H1 (cell line): ENCODE results near the gene SLC39A13. TPM values are rescaled to one million over a fixed set of nuclear protein-coding genes. Genes with fewer than 3 reads are reported as not detected.
A peak's percentile ranks its signal among the peaks of the same experiment; 100 is the strongest.

Experiments used
- CTCF ChIA-PET: fragments of 300-600 bp; sonication (Branson Sonifier 250); formaldehyde crosslinking; loops from one replicate; lab custom pipeline; 2021; ENCODE audit not compliant: partially characterized antibody; lab: Charles Lee
- POLR2A ChIA-PET: fragments of 300-600 bp; sonication (Branson Sonifier 250); formaldehyde crosslinking; loops from one replicate; lab custom pipeline; 2021; ENCODE audit warnings: inconsistent platforms; ENCODE audit not compliant: partially characterized antibody; lab: Charles Lee
- DNase-seq, 2 experiments: peaks; one replicate each; pipeline versions ENCODE4 v3.0.0 to v3.0.0-alpha.2; 2010 to 2022; ENCODE audit warnings: low spot score in 2 of 2, low read depth in 1 of 2, mixed read lengths in 1 of 2
- FAIRE-seq: peaks from 2 replicates; lab custom pipeline; 2011; peaks lifted over from hg19 to GRCh38; lab: Jason Lieb, UNC
- H2AFZ ChIP-seq: 2 replicates; pipeline ENCODE4 v1.8.1; 2012; ENCODE audit warnings: low read length, inconsistent platforms
- H2AK5ac ChIP-seq: 2 replicates; pipeline ENCODE4 v1.6.1; 2013; ENCODE audit warnings: low read depth, low read length
- H2BK120ac ChIP-seq: replicated peaks from 2 replicates; pipeline ENCODE3; 2013; ENCODE audit warnings: low read depth, low read length, inconsistent platforms
- H2BK12ac ChIP-seq: 2 replicates; pipeline ENCODE4 v1.6.1; 2013; ENCODE audit warnings: low read depth, low read length
- H2BK15ac ChIP-seq: 2 replicates; pipeline ENCODE4 v1.6.1; 2013; ENCODE audit warnings: low read length
- H2BK20ac ChIP-seq: 2 replicates; pipeline ENCODE4 v1.6.1; 2013; ENCODE audit warnings: low read length
- H2BK5ac ChIP-seq: 2 replicates; pipeline ENCODE4 v1.6.1; 2013; ENCODE audit warnings: low read depth, low read length
- H3K14ac ChIP-seq: 2 replicates; pipeline ENCODE4 v1.6.1; 2013; ENCODE audit warnings: inconsistent platforms; ENCODE audit not compliant: insufficient read length
- H3K18ac ChIP-seq: 2 replicates; pipeline ENCODE4 v1.6.1; 2013; ENCODE audit warnings: low read length; ENCODE audit errors: extremely low read depth
- H3K23ac ChIP-seq: 2 replicates; pipeline ENCODE4 v1.6.1; 2013; ENCODE audit warnings: inconsistent platforms; ENCODE audit not compliant: insufficient read length
- H3K23me2 ChIP-seq: 2 replicates; pipeline ENCODE4 v1.6.1; 2013; ENCODE audit warnings: low read depth, low read length
- H3K27ac ChIP-seq: 2 replicates; pipeline ENCODE4 v1.6.1; 2011; ENCODE audit warnings: low read depth, low read length, inconsistent platforms
- H3K27me3 ChIP-seq, 4 experiments: replicated peaks in 1 of 4; 1 replicate in 1 of 4; 2 replicates in 3 of 4; pipeline versions ENCODE4 v1.6.1 to v1.8.1; 2011 to 2013; ENCODE audit warnings: low read length in 3 of 4, mild to moderate bottlenecking in 3 of 4, inconsistent platforms in 2 of 4, mixed read lengths in 2 of 4, moderate library complexity in 1 of 4; ENCODE audit not compliant: control insufficient read depth in 3 of 4, insufficient read depth in 3 of 4; ENCODE audit errors: extremely low read depth in 1 of 4
- H3K36me3 ChIP-seq, 4 experiments: 2 replicates each; pipeline versions ENCODE4 v1.6.1 to v1.8.1; 2011 to 2013; ENCODE audit warnings: mild to moderate bottlenecking in 4 of 4, low read length in 3 of 4, moderate library complexity in 2 of 4, control low read depth in 1 of 4, inconsistent platforms in 1 of 4; ENCODE audit not compliant: insufficient read depth in 4 of 4, control insufficient read depth in 2 of 4
- H3K4ac ChIP-seq: replicated peaks from 2 replicates; pipeline ENCODE3; 2013; ENCODE audit warnings: low read length, low read depth, mixed read lengths, inconsistent platforms; ENCODE audit not compliant: insufficient read length
- H3K4me1 ChIP-seq, 4 experiments: replicated peaks in 1 of 4; 1 replicate in 1 of 4; 2 replicates in 3 of 4; pipeline versions ENCODE4 v1.6.1 to v1.8.1; 2011 to 2013; ENCODE audit warnings: low read length in 3 of 4, inconsistent platforms in 2 of 4, mixed read lengths in 1 of 4; ENCODE audit not compliant: insufficient read depth in 4 of 4, control insufficient read depth in 3 of 4
- H3K4me2 ChIP-seq, 2 experiments: 2 replicates each; pipeline versions ENCODE4 v1.6.1 to v1.8.1; 2011 to 2013; ENCODE audit warnings: low read depth in 2 of 2, low read length in 2 of 2, control low read depth in 1 of 2, inconsistent platforms in 1 of 2, mild to moderate bottlenecking in 1 of 2; ENCODE audit not compliant: insufficient read depth in 1 of 2
- H3K4me3 ChIP-seq, 4 experiments: fragments of 200-600, 300-600 bp in 1 of 4; sonication (generic), shearing (Covaris generic), sonication (Bioruptor Twin) in 1 of 4; 2 replicates each; pipeline versions ENCODE4 v1.5.1 to v1.8.1; 2011 to 2016; ENCODE audit warnings: low read length in 4 of 4, low read depth in 3 of 4, control low read depth in 2 of 4, inconsistent platforms in 2 of 4, mild to moderate bottlenecking in 2 of 4, mixed read lengths in 1 of 4, moderate library complexity in 1 of 4; ENCODE audit not compliant: insufficient read depth in 2 of 4; ENCODE audit errors: extremely low read depth in 1 of 4
- H3K56ac ChIP-seq: replicated peaks from 2 replicates; pipeline ENCODE3; 2013; ENCODE audit warnings: low read depth, mild to moderate bottlenecking, mixed read lengths, low read length, inconsistent platforms; ENCODE audit not compliant: insufficient read length
- H3K79me1 ChIP-seq: 2 replicates; pipeline ENCODE4 v1.6.1; 2013; ENCODE audit warnings: low read depth, low read length, control low read depth
- H3K79me2 ChIP-seq, 2 experiments: 2 replicates each; pipeline versions ENCODE4 v1.6.1 to v1.8.1; 2012 to 2013; ENCODE audit warnings: low read length in 2 of 2, mild to moderate bottlenecking in 2 of 2, inconsistent platforms in 1 of 2; ENCODE audit not compliant: insufficient read depth in 2 of 2, control insufficient read depth in 1 of 2
- H3K9ac ChIP-seq, 4 experiments: replicated peaks in 1 of 4; 1 replicate in 1 of 4; 2 replicates in 3 of 4; pipeline versions ENCODE4 v1.6.1 to v1.8.1; 2011 to 2013; ENCODE audit warnings: low read depth in 3 of 4, low read length in 3 of 4, control low read depth in 2 of 4, mild to moderate bottlenecking in 2 of 4, moderate library complexity in 2 of 4, inconsistent platforms in 1 of 4; ENCODE audit errors: extremely low read depth in 1 of 4
- H3K9me3 ChIP-seq, 2 experiments: 2 replicates each; pipeline versions ENCODE4 v1.6.1 to v1.8.1; 2012 to 2013; ENCODE audit warnings: mild to moderate bottlenecking in 2 of 2, moderate library complexity in 2 of 2, control low read depth in 1 of 2, inconsistent platforms in 1 of 2, low read depth in 1 of 2, low read length in 1 of 2, mixed read lengths in 1 of 2; ENCODE audit not compliant: insufficient read depth in 2 of 2
- H4K20me1 ChIP-seq, 2 experiments: replicated peaks in 1 of 2; 2 replicates each; pipeline versions ENCODE3 to v1.8.1; 2011 to 2013; ENCODE audit warnings: inconsistent platforms in 2 of 2, low read length in 2 of 2, mild to moderate bottlenecking in 1 of 2; ENCODE audit not compliant: insufficient read depth in 2 of 2, control insufficient read depth in 1 of 2
- H4K5ac ChIP-seq: 2 replicates; pipeline ENCODE4 v1.6.1; 2013; ENCODE audit warnings: low read length, low read depth, mixed read lengths, inconsistent platforms; ENCODE audit not compliant: insufficient read length
- H4K8ac ChIP-seq: 2 replicates; pipeline ENCODE4 v1.8.0; 2013; ENCODE audit warnings: mild to moderate bottlenecking, moderate library complexity, low read length, inconsistent platforms; ENCODE audit not compliant: insufficient read depth; ENCODE audit errors: extremely low read depth
- H4K91ac ChIP-seq: replicated peaks from 2 replicates; pipeline ENCODE3; 2013; ENCODE audit warnings: low read length, mixed read lengths, inconsistent platforms; ENCODE audit not compliant: insufficient read length
- CBX5 ChIP-seq: fragments of 300-800, 300-1000 bp; sonication (generic); IDR thresholded peaks from 2 replicates; pipeline ENCODE4 v1.7.1; 2016; ENCODE audit warnings: antibody characterized with exemption, low read length, low read depth
- E2F6 ChIP-seq: IDR thresholded peaks from 2 replicates; pipeline ENCODE4 v1.6.1; 2012; ENCODE audit warnings: inconsistent platforms
- EGR1 ChIP-seq: IDR thresholded peaks from 2 replicates; pipeline ENCODE4 v1.6.1; 2011; ENCODE audit warnings: low read depth, low read length, borderline replicate concordance
- GTF2F1 ChIP-seq: IDR thresholded peaks from 2 replicates; pipeline ENCODE4 v1.6.1; 2012; ENCODE audit warnings: low read depth, low read length, improper control_type of control experiment, borderline replicate concordance
- JUND ChIP-seq: IDR thresholded peaks from 2 replicates; pipeline ENCODE4 v1.6.1; 2011; ENCODE audit warnings: mild to moderate bottlenecking, improper control_type of control experiment, low read length
- NRF1 ChIP-seq: IDR thresholded peaks from 2 replicates; pipeline ENCODE4 v1.6.1; 2011; ENCODE audit warnings: mild to moderate bottlenecking, low read depth, low read length, improper control_type of control experiment
- RAD21 ChIP-seq, 2 experiments: IDR thresholded peaks in 1 of 2; conservative IDR thresholded peaks in 1 of 2; 2 replicates each; pipeline ENCODE4 v1.6.1; 2011; ENCODE audit warnings: low read depth in 2 of 2, low read length in 2 of 2, improper control_type of control experiment in 1 of 2, inconsistent platforms in 1 of 2, mild to moderate bottlenecking in 1 of 2, moderate library complexity in 1 of 2
- RFX5 ChIP-seq: IDR thresholded peaks from 2 replicates; pipeline ENCODE4 v1.6.1; 2011; ENCODE audit warnings: low read depth, low read length, improper control_type of control experiment, borderline replicate concordance
- SP1 ChIP-seq: IDR thresholded peaks from 2 replicates; pipeline ENCODE4 v1.6.1; 2011; ENCODE audit warnings: low read depth, low read length
- WGBS, 2 experiments: shearing (Covaris generic) in 1 of 2; methylation state at CpG; one replicate each; pipeline versions ENCODE4 v1.1.6 to v1.1.7; 2013 to 2015; ENCODE audit warnings: low lambda C conversion rate in 2 of 2, mixed read lengths in 2 of 2, inconsistent platforms in 1 of 2, low coverage in 1 of 2, missing lambda C conversion rate in 1 of 2; ENCODE audit not compliant: insufficient replicate concordance in 2 of 2, insufficient coverage in 1 of 2, insufficient read length in 1 of 2; ENCODE audit errors: extremely low coverage in 1 of 2, missing lambda C conversion rate in 1 of 2; 5-methylcytosine and 5-hydroxymethylcytosine counted together
- polyA plus RNA-seq, 7 experiments: library from polyadenylated mRNA; depleted of rRNA in 3 of 7; stranded (reverse) in 5 of 7; unstranded in 2 of 7; fragments of >200 nt in 5 of 7; fragments of 200-250 nt in 2 of 7; gene quantifications; 1 replicate in 5 of 7; 2 replicates in 1 of 7; 4 replicates in 1 of 7; pipeline versions ENCODE4 v1.2.1 to v1.2.3, GENCODE V29; 2011 to 2013; ENCODE audit warnings: missing spikeins in 2 of 7, mixed read lengths in 2 of 7
- total RNA-seq: library from RNA; stranded (reverse); fragmentation: NEBNext Ultra II Directional; extraction: Animal tissue kit (Norgen Biotek cat#: 25700); gene quantifications from 2 replicates; pipeline ENCODE4 v1.2.1, GENCODE V29; 2021

Gene SLC39A13
- total and polyA plus RNA-seq, 2 of the 8 experiments (the other 6 are each of a cell fraction or from before 2014, with no cell fraction given): 23.2 to 30.0 TPM

- H3K56ac ChIP-seq: no peak overlapping the region
- no peaks in the 10 kb centered on the region for H3K27me3 ChIP-seq
- H3K14ac ChIP-seq: no peak overlapping the region
- no peaks in the 10 kb centered on the region for H4K20me1 ChIP-seq
- POLR2A ChIA-PET: interaction anchor here (1.1 kb wide), 1 partner anchor 18 kb away, joined by 3 read pairs; no protein-coding TSS in a partner anchor
- H2BK12ac ChIP-seq: 0 out of 2 replicates have a peak overlapping the region, but pooled peaks have one; percentile 17
- no peak overlapping the region for H2BK120ac ChIP-seq
- H3K23me2 ChIP-seq: peaks cover 6% of the 10 kb centered on the region; the same call in 1 of the 2 replicates
- no peak overlapping the region for H2AFZ ChIP-seq
- no peak overlapping the region for H2BK20ac ChIP-seq
- H3K4ac ChIP-seq: no peak overlapping the region
- H3K9me3 ChIP-seq: no peaks in the 10 kb centered on the region
- no peak overlapping the region for H2AK5ac ChIP-seq
- H2BK15ac ChIP-seq: no peak overlapping the region
- no peak overlapping the region for H3K4me2 ChIP-seq
- no peak overlapping the region for H3K9ac ChIP-seq
- H3K4me1 ChIP-seq: peaks cover 0 to 10% (median 5%) of the 10 kb centered on the region in 4 experiments; a peak in 6 of 7 replicates
- no peaks in the 10 kb centered on the region for H3K79me2 ChIP-seq
- CTCF ChIA-PET: interaction anchor here (0.7 to 10.7 kb wide), 3 partner anchors 12 to 22 kb away, joined by 3 to 78 read pairs (median 3); no protein-coding TSS in a partner anchor
- no peaks in the 10 kb centered on the region for H3K36me3 ChIP-seq
- no peaks in the 10 kb centered on the region for H3K79me1 ChIP-seq
- H3K23ac ChIP-seq: no peak overlapping the region
- H3K18ac ChIP-seq: no peak overlapping the region
- H4K8ac ChIP-seq: 0 out of 2 replicates have a peak overlapping the region, but pooled peaks have one; percentile 2
- H4K91ac ChIP-seq: no peak overlapping the region
- no peak for FAIRE-seq
- H3K27ac ChIP-seq: no peak overlapping the region
- H3K4me3 ChIP-seq: no peak overlapping the region
- no peak overlapping the region for H2BK5ac ChIP-seq
- no peak for DNase-seq
- 85% methylated on average over 18 of the region's 25 CpGs; no CpG with 5 or more reads in 1 of the 2 experiments for WGBS, 2 experiments
- H4K5ac ChIP-seq: no peak overlapping the region
- TF ChIP-seq JUND: no peak
- TF ChIP-seq SP1: no peak
- no peak for TF ChIP-seq RAD21 (IDR thresholded peaks at IDR 0.05 in 1 of 2, conservative IDR thresholded peaks at IDR 0.05 in 1 of 2; ENCODE audit: low read depth in 2 of 2, low read length in 2 of 2)
- no peak for TF ChIP-seq GTF2F1
- TF ChIP-seq RFX5: no peak
- no peak for TF ChIP-seq EGR1
- no peak for TF ChIP-seq E2F6
- no peak for TF ChIP-seq NRF1
- TF ChIP-seq CBX5: no peak
Observed at GRCh38 chr11:47395223-47396048, 13.0 kb upstream of the SLC39A13 start.
